ENCODE results near the gene CD180. TPM values are rescaled to one million over a fixed set of nuclear protein-coding genes. Genes with fewer than 3 reads are reported as not detected.

Gene CD180
- polyA plus RNA-seq (2013), result 0.67 TPM

DNA sequence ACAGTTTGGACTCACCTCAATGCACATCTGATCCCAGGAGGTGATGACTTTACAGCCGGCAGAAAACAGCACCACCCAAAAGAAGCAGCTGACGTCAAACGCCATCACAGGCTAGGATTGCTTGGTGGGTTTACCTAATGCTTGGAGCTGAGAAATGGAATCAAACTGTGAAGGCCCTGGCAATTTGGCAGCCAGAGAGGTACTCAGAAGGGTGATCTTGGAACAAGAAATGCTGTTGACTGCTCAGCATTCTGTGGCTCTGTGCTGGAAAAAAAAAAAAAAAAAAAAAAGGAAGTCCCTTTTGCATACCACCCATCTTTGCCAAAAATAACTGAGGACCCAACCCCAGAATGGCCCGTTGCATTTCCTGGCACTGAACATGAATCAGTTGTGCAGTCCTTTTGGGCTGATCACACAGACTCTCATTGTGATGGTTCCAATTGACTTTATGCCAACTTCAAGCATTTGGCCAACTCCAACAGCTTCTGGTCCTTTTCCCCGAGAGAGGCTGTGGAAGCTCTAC, at the start of gene CD180:
TSS of gene CD180 (minus strand) at position 263 of the 523 bp plus-strand sequence. CDS start at position 105, 158 bp downstream.
- POLR2A ChIA-PET, result no interaction called here
- CTCF ChIA-PET, result interaction anchor here (1.6 to 17.4 kb wide), 4 partner anchors 10 to 34 kb away, joined by 6 to 374 read pairs (median 8); no protein-coding TSS in a partner anchor
- peak within 1 kb of the TSS in 4 of 7 experiments; percentile 6 to 51 (median 16) for H3K4me3 ChIP-seq (ENCODE audit: control insufficient read depth in 1 of 7, extremely low read depth in 1 of 7, insufficient read depth in 4 of 7, low read depth in 2 of 7, low read length in 6 of 7)
- peak in 1 of 3 donors; percentile 39 for DNase-seq
- peak within 1 kb of the TSS in 1 of 2 experiments; percentile 17 for H3K27ac ChIP-seq (ENCODE audit: insufficient read depth in 1 of 2, low read depth in 1 of 2, low read length in 2 of 2, poor library complexity in 1 of 2, severe bottlenecking in 2 of 2)
- no peaks in the 10 kb centered on the region for H3K27me3 ChIP-seq (replicated peaks in 2 of 5; ENCODE audit: control insufficient read depth in 4 of 5, insufficient read depth in 5 of 5, low read length in 4 of 5)
- peaks cover 0 to 2% (median 0%) of the 10 kb centered on the region in 5 experiments for H3K9me3 ChIP-seq (ENCODE audit: control extremely low read depth in 1 of 5, control insufficient read depth in 4 of 5, insufficient read depth in 2 of 5, low read depth in 1 of 5, low read length in 4 of 5)
- peaks cover 12 to 63% (median 41%) of the 10 kb centered on the region in 4 experiments for H3K4me1 ChIP-seq (ENCODE audit: control extremely low read depth in 1 of 4, control insufficient read depth in 4 of 4, insufficient read depth in 4 of 4, low read length in 3 of 4)
- 64% methylated on average over 4 of the region's 5 CpGs for WGBS (ENCODE audit: insufficient coverage)
- no peaks in the 10 kb centered on the region for H3K36me3 ChIP-seq (ENCODE audit: control insufficient read depth in 4 of 4, insufficient read depth in 4 of 4, low read length in 3 of 4)

GRCh38 chr5:67246108-67246507, 49.5 kb upstream of the CD180 start:
- Histone ChIP-seq H3K4me3 (ENCODE audit: control insufficient read depth in 1 of 7, extremely low read depth in 1 of 7, insufficient read depth in 4 of 7, low read depth in 2 of 7, low read length in 6 of 7) (no peak overlapping the region), H3K27ac (ENCODE audit: insufficient read depth in 1 of 2, low read depth in 1 of 2, low read length in 2 of 2, poor library complexity in 1 of 2, severe bottlenecking in 2 of 2) (no peak overlapping the region), H3K4me1 (ENCODE audit: control extremely low read depth in 1 of 4, control insufficient read depth in 4 of 4, insufficient read depth in 4 of 4, low read length in 3 of 4) (peaks cover 5 to 19% (median 12%) of the 10 kb centered on the region in 4 experiments), H3K36me3 (ENCODE audit: control insufficient read depth in 4 of 4, insufficient read depth in 4 of 4, low read length in 3 of 4) (no peaks in the 10 kb centered on the region), H3K9me3 (ENCODE audit: control extremely low read depth in 1 of 5, control insufficient read depth in 4 of 5, insufficient read depth in 2 of 5, low read depth in 1 of 5, low read length in 4 of 5) (no peaks in the 10 kb centered on the region), H3K27me3 (replicated peaks in 2 of 5; ENCODE audit: control insufficient read depth in 4 of 5, insufficient read depth in 5 of 5, low read length in 4 of 5) (no peaks in the 10 kb centered on the region)
- ChIA-PET CTCF (interaction anchor here (0.6 to 4.6 kb wide), 20 partner anchors 9 to 1444 kb away, joined by 3 to 49 read pairs (median 4); no protein-coding TSS in a partner anchor), POLR2A (interaction anchor here (0.5 to 0.7 kb wide), 3 partner anchors 13 to 1031 kb away, joined by 3 read pairs; no protein-coding TSS in a partner anchor)
- no CpG with 5 or more reads among the region's 2 CpGs for WGBS (ENCODE audit: insufficient coverage)
- peak; percentile 83 to 91 (median 86) for DNase-seq

DNA sequence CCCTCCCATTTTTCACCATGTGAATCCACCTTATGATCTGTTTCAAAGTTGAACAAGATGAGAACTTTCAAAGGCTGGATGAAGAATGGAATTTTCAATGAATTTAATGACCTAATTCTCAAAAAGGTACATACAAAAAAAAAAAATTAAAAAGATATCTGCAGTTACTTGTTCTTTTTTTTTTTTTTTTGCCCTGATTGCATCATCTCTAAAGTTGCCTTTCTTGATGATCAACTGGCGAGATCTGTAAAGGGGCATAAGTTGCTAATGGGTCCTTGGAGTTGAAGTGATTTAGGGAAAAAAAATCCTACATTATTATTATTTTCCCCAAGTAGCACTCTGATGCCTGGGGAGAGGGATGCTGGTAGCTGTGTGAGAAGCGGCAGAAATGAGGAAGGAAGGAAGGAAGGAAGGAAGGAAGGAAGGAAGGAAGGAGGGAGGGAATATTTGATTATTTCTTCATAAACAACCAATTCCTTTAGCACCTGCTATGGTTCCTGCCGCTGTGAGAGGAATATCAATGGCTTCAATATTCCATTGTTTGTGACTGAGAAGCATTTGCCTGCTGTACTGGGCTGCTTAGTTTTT, 48.8 kb upstream of the CD180 start:
- H3K27me3 ChIP-seq (replicated peaks in 2 of 5; ENCODE audit: control insufficient read depth in 4 of 5, insufficient read depth in 5 of 5, low read length in 4 of 5), result no peaks in the 10 kb centered on the region
- peak in 2 of 3 donors; percentile 28 to 39 for DNase-seq
- POLR2A ChIA-PET, result interaction anchor here (0.7 kb wide), 1 partner anchor 1005 kb away, joined by 3 read pairs; no protein-coding TSS in a partner anchor
- H3K9me3 ChIP-seq (ENCODE audit: control extremely low read depth in 1 of 5, control insufficient read depth in 4 of 5, insufficient read depth in 2 of 5, low read depth in 1 of 5, low read length in 4 of 5), result no peaks in the 10 kb centered on the region
- no CpG with 5 or more reads among the region's 3 CpGs for WGBS (ENCODE audit: insufficient coverage)
- CTCF ChIA-PET, result interaction anchor here (0.7 to 4.6 kb wide), 11 partner anchors 10 to 1445 kb away, joined by 3 to 49 read pairs (median 6); no protein-coding TSS in a partner anchor
- peaks cover 5 to 21% (median 12%) of the 10 kb centered on the region in 4 experiments for H3K4me1 ChIP-seq (ENCODE audit: control extremely low read depth in 1 of 4, control insufficient read depth in 4 of 4, insufficient read depth in 4 of 4, low read length in 3 of 4)
- H3K4me3 ChIP-seq (ENCODE audit: control insufficient read depth in 1 of 7, extremely low read depth in 1 of 7, insufficient read depth in 4 of 7, low read depth in 2 of 7, low read length in 6 of 7), result peak overlapping the region in 1 of 7 experiments; percentile 1
- H3K36me3 ChIP-seq (ENCODE audit: control insufficient read depth in 4 of 4, insufficient read depth in 4 of 4, low read length in 3 of 4), result no peaks in the 10 kb centered on the region
- H3K27ac ChIP-seq (ENCODE audit: insufficient read depth in 1 of 2, low read depth in 1 of 2, low read length in 2 of 2, poor library complexity in 1 of 2, severe bottlenecking in 2 of 2), result no peak overlapping the region

GRCh38 chr5:67244345-67244793, 47.8 kb upstream of the CD180 start:
- no peaks in the 10 kb centered on the region for H3K27me3 ChIP-seq (replicated peaks in 2 of 5; ENCODE audit: control insufficient read depth in 4 of 5, insufficient read depth in 5 of 5, low read length in 4 of 5)
- WGBS (ENCODE audit: insufficient coverage), result 100% methylated on average over 1 of the region's 3 CpGs
- no peak for DNase-seq
- CTCF ChIA-PET, result interaction anchor here (0.7 to 4.6 kb wide), 9 partner anchors 26 to 1032 kb away, joined by 3 to 21 read pairs (median 4); no protein-coding TSS in a partner anchor
- H3K4me3 ChIP-seq (ENCODE audit: control insufficient read depth in 1 of 7, extremely low read depth in 1 of 7, insufficient read depth in 4 of 7, low read depth in 2 of 7, low read length in 6 of 7), result no peak overlapping the region
- H3K9me3 ChIP-seq (ENCODE audit: control extremely low read depth in 1 of 5, control insufficient read depth in 4 of 5, insufficient read depth in 2 of 5, low read depth in 1 of 5, low read length in 4 of 5), result no peaks in the 10 kb centered on the region
- POLR2A ChIA-PET, result no interaction called here
- no peak overlapping the region for H3K27ac ChIP-seq (ENCODE audit: insufficient read depth in 1 of 2, low read depth in 1 of 2, low read length in 2 of 2, poor library complexity in 1 of 2, severe bottlenecking in 2 of 2)
- peaks cover 5 to 21% (median 12%) of the 10 kb centered on the region in 4 experiments for H3K4me1 ChIP-seq (ENCODE audit: control extremely low read depth in 1 of 4, control insufficient read depth in 4 of 4, insufficient read depth in 4 of 4, low read length in 3 of 4)
- no peaks in the 10 kb centered on the region for H3K36me3 ChIP-seq (ENCODE audit: control insufficient read depth in 4 of 4, insufficient read depth in 4 of 4, low read length in 3 of 4)

- POLR2A ChIA-PET, result no interaction called here
These were observed 47.3 kb upstream of the CD180 start for GRCh38 chr5:67243944-67244343.

GRCh38 chr5:67243349-67243748, 46.8 kb upstream of the CD180 start:
- WGBS (ENCODE audit: insufficient coverage), result no CpG with 5 or more reads among the region's 1 CpG
- Histone ChIP-seq H3K9me3 (ENCODE audit: control extremely low read depth in 1 of 5, control insufficient read depth in 4 of 5, insufficient read depth in 2 of 5, low read depth in 1 of 5, low read length in 4 of 5) (no peaks in the 10 kb centered on the region), H3K4me1 (ENCODE audit: control extremely low read depth in 1 of 4, control insufficient read depth in 4 of 4, insufficient read depth in 4 of 4, low read length in 3 of 4) (peaks cover 5 to 16% (median 9%) of the 10 kb centered on the region in 4 experiments), H3K4me3 (ENCODE audit: control insufficient read depth in 1 of 7, extremely low read depth in 1 of 7, insufficient read depth in 4 of 7, low read depth in 2 of 7, low read length in 6 of 7) (no peak overlapping the region), H3K27ac (ENCODE audit: insufficient read depth in 1 of 2, low read depth in 1 of 2, low read length in 2 of 2, poor library complexity in 1 of 2, severe bottlenecking in 2 of 2) (no peak overlapping the region), H3K27me3 (replicated peaks in 2 of 5; ENCODE audit: control insufficient read depth in 4 of 5, insufficient read depth in 5 of 5, low read length in 4 of 5) (no peaks in the 10 kb centered on the region), H3K36me3 (ENCODE audit: control insufficient read depth in 4 of 4, insufficient read depth in 4 of 4, low read length in 3 of 4) (no peaks in the 10 kb centered on the region)
- DNase-seq, result no peak
- ChIA-PET POLR2A (no interaction called here), CTCF (interaction anchor here (0.7 to 2.7 kb wide), 5 partner anchors 28 to 1033 kb away, joined by 3 to 13 read pairs (median 3); no protein-coding TSS in a partner anchor)

More at GRCh38 chr5:67243944-67244343, 47.3 kb upstream of the CD180 start:
- Histone ChIP-seq H3K27ac (ENCODE audit: insufficient read depth in 1 of 2, low read depth in 1 of 2, low read length in 2 of 2, poor library complexity in 1 of 2, severe bottlenecking in 2 of 2) (no peak overlapping the region), H3K4me3 (ENCODE audit: control insufficient read depth in 1 of 7, extremely low read depth in 1 of 7, insufficient read depth in 4 of 7, low read depth in 2 of 7, low read length in 6 of 7) (no peak overlapping the region), H3K4me1 (ENCODE audit: control extremely low read depth in 1 of 4, control insufficient read depth in 4 of 4, insufficient read depth in 4 of 4, low read length in 3 of 4) (peaks cover 5 to 21% (median 12%) of the 10 kb centered on the region in 4 experiments), H3K36me3 (ENCODE audit: control insufficient read depth in 4 of 4, insufficient read depth in 4 of 4, low read length in 3 of 4) (no peaks in the 10 kb centered on the region), H3K27me3 (replicated peaks in 2 of 5; ENCODE audit: control insufficient read depth in 4 of 5, insufficient read depth in 5 of 5, low read length in 4 of 5) (no peaks in the 10 kb centered on the region), H3K9me3 (ENCODE audit: control extremely low read depth in 1 of 5, control insufficient read depth in 4 of 5, insufficient read depth in 2 of 5, low read depth in 1 of 5, low read length in 4 of 5) (no peaks in the 10 kb centered on the region)
- CTCF ChIA-PET, result interaction anchor here (0.7 to 4.6 kb wide), 9 partner anchors 26 to 1032 kb away, joined by 3 to 21 read pairs (median 3); no protein-coding TSS in a partner anchor
- 92% methylated on average over 2 of the region's 4 CpGs for WGBS (ENCODE audit: insufficient coverage)
- no peak for DNase-seq

Data from common myeloid progenitor, CD34-positive (primary cell).